NCI-H1436 (cell line): ENCODE measurements around the gene RIPOR1.

Experiments used
- DNase-seq: peaks from one replicate; lab custom pipeline; 2025; lab: John Stamatoyannopoulos, UW

RIPOR1 gene

GRCh38 chr16:67539691-67540635 lies 11.3 kb downstream of the RIPOR1 start:
- no peak for DNase-seq

DNA sequence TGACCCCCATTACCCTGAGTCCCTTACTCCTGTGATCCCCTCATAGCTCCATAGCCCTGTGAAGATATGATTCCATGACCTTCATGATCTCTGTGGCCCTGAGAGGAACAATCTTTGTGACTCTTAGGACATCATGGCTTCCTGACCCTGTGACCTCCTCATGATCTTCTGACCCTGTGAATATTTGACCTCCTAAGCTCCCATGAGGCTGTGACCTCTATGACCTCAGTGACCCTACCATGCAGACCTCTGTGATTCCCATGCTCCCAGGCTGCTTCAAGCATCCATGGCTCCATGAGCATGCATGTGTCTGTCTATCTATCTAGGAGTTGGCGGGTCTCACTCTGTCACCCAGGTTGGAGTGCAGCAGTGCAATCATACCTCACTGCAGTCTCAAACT lies 12.1 kb downstream of the RIPOR1 start:
- DNase-seq: no peak

DNA sequence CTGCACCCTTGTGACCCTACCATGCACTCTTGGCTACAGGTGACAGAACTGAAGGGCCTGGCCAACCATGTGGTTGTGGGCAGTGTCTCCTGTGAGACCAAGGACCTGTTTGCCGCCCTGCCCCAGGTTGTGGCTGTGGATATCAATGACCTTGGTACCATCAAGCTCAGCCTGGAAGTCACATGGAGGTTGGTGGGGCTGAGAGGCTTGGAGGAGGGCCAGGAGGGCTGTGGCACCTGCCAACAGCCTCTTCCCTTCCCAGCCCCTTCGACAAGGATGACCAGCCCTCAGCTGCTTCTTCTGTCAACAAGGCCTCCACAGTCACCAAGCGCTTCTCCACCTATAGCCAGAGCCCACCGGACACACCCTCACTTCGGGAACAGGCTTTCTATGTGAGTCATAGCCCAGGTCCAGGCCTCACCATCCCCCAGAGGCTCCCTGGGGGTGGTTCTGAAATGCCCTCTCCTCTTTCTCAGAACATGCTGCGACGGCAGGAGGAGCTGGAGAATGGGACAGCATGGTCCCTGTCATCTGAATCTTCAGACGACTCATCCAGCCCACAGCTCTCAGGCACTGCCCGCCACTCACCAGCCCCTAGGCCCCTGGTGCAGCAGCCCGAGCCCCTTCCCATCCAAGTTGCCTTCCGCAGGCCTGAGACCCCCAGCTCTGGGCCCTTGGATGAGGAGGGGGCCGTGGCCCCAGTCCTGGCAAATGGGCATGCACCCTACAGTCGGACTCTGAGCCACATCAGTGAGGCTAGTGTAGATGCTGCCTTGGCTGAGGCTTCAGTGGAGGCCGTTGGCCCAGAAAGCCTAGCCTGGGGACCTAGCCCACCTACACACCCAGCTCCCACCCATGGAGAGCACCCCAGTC lies 13.0 kb downstream of the RIPOR1 start:
- DNase-seq: no peak

DNA sequence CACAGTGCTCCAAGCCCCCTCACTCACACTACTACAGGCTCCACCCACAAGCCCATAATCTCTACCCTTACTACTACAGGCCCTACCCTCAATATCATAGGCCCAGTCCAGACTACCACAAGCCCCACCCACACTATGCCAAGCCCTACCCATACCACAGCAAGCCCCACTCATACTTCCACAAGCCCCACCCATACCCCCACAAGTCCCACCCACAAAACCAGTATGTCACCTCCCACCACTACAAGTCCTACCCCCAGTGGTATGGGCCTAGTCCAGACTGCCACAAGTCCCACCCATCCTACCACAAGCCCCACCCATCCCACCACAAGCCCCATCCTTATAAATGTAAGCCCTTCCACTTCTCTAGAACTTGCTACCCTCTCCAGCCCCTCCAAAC lies 13.8 kb downstream of the RIPOR1 start:
- no peak for DNase-seq

DNA sequence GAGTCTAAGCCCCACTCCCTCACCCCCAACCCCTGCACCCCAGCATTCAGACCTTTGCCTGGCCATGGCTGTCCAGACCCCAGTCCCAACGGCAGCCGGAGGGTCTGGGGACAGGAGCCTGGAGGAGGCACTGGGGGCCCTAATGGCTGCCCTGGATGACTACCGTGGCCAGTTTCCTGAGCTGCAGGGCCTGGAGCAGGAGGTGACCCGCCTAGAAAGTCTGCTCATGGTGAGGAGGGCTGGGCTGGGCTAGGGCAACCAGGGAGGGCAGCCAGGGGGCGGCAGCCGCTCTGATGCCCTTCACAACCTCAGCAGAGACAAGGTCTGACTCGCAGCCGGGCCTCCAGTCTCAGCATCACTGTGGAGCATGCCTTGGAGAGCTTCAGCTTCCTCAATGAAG lies 14.4 kb downstream of the RIPOR1 start:
- DNase-seq: no peak

DNA sequence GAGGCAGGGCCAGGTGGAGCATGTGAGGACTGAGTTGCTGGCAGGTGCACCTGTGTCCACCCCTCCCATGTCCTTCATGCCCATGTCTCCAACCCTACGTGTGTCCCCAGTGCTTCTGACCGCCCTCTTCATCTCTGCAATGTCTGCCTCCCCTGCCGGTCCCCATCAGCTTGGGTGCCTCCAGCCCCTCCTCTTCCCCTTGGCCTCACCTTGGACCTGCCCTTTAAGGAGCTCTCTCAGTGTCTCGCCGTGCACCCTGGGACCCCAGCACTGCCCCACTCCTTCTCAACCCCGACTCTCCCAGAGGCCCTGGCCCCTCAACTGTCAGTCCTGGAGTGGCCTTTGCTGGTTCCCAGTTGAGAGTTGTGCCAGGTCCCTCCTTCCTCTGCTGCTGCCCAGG lies 15.0 kb downstream of the RIPOR1 start:
- DNase-seq: no peak

- DNase-seq: no peak
Measured at GRCh38 chr16:67544329-67544841, 15.8 kb downstream of the RIPOR1 start.

DNA sequence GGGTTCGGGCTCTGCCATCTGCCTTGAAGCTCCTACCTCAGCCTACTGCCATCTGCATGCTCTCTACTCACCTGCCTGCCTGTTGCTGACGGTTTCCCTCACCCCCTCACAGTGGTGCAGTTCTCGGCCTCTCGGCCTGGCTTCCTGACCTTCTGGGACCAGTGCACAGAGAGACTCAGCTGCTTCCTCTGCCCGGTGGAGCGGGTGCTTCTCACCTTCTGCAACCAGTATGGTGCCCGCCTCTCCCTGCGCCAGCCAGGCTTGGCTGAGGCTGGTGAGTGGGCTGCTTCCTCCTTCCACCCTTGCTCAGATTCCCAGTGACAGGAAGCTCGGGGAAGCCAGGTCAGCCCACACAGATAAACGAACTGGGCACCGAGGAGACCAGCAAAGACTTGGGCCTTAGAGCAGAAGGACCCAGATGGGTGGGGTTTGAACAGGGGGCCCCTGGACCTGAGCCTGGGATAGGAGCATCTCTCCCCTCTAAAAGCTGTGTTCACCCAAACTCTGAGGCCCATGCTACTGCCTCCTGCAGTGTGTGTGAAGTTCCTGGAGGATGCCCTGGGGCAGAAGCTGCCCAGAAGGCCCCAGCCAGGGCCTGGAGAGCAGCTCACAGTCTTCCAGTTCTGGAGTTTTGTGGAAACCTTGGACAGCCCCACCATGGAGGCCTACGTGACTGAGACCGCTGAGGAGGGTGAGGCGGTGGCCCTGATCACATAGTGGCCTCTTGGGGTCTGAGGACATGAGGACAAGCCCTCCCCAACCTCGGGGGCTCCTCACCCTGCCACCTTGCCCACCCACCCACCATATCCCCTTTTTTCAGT lies 16.4 kb downstream of the RIPOR1 start:
- no peak for DNase-seq

DNA sequence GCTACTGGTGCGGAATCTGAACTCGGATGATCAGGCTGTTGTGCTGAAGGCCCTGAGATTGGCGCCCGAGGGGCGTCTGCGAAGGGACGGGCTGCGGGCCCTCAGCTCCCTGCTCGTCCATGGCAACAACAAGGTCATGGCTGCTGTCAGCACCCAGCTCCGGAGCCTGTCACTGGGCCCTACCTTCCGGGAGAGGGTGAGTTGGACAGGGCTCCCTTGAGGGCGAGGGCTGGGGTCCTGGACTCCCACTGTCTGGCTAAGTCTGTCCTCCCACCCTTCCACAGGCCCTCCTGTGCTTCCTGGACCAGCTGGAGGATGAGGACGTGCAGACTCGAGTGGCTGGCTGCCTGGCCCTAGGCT lies 17.0 kb downstream of the RIPOR1 start:
- DNase-seq: no peak

GRCh38 chr16:67546091-67546501 lies 17.5 kb downstream of the RIPOR1 start:
- DNase-seq: no peak

DNA sequence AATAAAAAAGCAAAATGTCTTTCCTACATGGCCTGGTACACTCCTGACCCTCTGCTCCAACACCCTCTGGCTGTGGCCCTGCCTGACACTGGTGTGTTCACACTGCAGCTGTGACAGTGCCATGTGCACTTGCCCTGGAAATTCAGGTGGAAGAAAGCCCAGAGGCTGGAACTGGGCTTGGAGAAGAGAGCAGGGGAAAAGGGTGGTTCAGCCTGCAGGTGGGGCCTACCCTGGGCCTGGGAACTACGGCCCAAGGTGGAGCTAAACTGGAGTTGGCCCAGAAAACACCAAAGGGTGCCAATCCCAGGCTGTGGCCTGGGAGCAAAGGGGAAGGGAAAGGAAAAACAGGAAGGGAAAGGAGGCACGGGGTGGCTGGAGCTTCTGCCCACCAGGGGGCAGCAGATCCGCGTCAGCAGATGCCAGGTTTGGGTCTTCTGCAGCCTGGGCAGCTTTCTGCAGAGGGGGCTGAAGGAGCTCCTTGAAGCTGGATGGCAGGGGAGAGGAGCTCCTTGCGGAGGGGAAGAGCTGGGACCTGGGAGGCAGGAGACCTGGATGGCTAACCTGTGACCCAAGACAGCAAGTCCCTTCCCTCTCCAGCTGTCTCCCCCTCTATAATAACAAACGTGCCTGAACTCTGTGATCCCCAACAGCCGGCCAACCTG lies 18.3 kb downstream of the RIPOR1 start:
- DNase-seq: peak; percentile 82

- DNase-seq: peak; percentile 77
Measured at GRCh38 chr16:67547423-67548264, 19.0 kb downstream of the RIPOR1 start.

GRCh38 chr16:67548265-67549126 lies 19.9 kb downstream of the RIPOR1 start:
- DNase-seq: no peak

DNA sequence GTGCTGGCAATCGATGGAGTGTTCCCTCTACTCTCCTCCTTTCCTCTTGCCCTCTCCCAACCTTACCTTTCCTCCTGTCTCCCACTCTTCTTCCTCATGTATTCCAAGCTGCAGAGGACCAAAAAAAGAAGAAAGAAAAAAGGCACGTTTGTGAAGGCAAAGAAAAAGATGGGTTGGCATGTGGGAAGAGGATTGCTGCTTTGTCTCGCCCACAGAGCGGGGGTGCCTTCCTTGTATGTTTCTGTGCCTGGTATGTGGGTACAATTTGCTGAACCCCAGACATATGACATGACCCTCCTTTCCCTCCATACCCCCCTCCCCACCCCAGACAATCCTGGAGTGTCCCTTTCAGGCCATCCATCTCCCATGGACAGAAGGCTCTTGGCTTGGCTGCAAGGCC lies 20.6 kb downstream of the RIPOR1 start:
- DNase-seq: no peak

- DNase-seq: no peak
Measured at GRCh38 chr16:67549936-67550335, 21.3 kb downstream of the RIPOR1 start.

GRCh38 chr16:67551091-67551490 lies 22.5 kb downstream of the RIPOR1 start:
- DNase-seq: no peak

GRCh38 chr16:67551972-67552371 lies 23.3 kb downstream of the RIPOR1 start:
- no peak for DNase-seq

- no peak for DNase-seq
Measured at GRCh38 chr16:67552476-67552875, 23.8 kb downstream of the RIPOR1 start.

- no peak for DNase-seq
Measured at GRCh38 chr16:67555795-67556212, 27.2 kb downstream of the RIPOR1 start.
